DND-41 (cell line): ENCODE data around the gene SRSF10.

Experiments
- ATAC-seq: fragments of 200-7000 bp; cut with Tn5 transposase; 3 replicates; pipeline ENCODE4 v1.9.1; 2021; ENCODE audit warnings: low read depth; ENCODE audit not compliant: insufficient read depth
- DNase-seq: peaks from one replicate; pipeline ENCODE4 v3.0.0-alpha.2; 2020
- H2AFZ ChIP-seq: 2 replicates; pipeline ENCODE4 v1.6.0; 2012; ENCODE audit warnings: low read depth, low read length
- H3K27ac ChIP-seq: 2 replicates; pipeline ENCODE4 v1.5.1; 2012; ENCODE audit warnings: low read length, inconsistent platforms
- H3K27me3 ChIP-seq: fragments of 200-600 bp; sonication (generic); 2 replicates; pipeline ENCODE4 v1.6.0; 2012; ENCODE audit warnings: low read length, mild to moderate bottlenecking, inconsistent platforms; ENCODE audit not compliant: insufficient read depth, poor library complexity
- H3K36me3 ChIP-seq: 2 replicates; pipeline ENCODE4 v1.5.1; 2012; ENCODE audit warnings: low read length, inconsistent platforms; ENCODE audit not compliant: insufficient read depth
- H3K4me1 ChIP-seq: 2 replicates; pipeline ENCODE4 v1.5.1; 2012; ENCODE audit warnings: mild to moderate bottlenecking, low read length; ENCODE audit not compliant: insufficient read depth
- H3K4me2 ChIP-seq: 2 replicates; pipeline ENCODE4 v1.6.0; 2012; ENCODE audit warnings: mild to moderate bottlenecking, moderate library complexity, low read length, inconsistent platforms; ENCODE audit not compliant: insufficient read depth
- H3K4me3 ChIP-seq, 2 experiments: fragments of 200-600 bp in 1 of 2; shearing (Covaris generic) in 1 of 2; 2 replicates each; pipeline ENCODE4 v1.5.1; 2012 to 2016; ENCODE audit warnings: inconsistent platforms in 2 of 2, low read length in 2 of 2, mild to moderate bottlenecking in 2 of 2, low read depth in 1 of 2, moderate library complexity in 1 of 2
- H3K79me2 ChIP-seq: 2 replicates; pipeline ENCODE4 v1.6.0; 2012; ENCODE audit warnings: low read length, inconsistent platforms; ENCODE audit not compliant: insufficient read depth
- H3K9ac ChIP-seq: 2 replicates; pipeline ENCODE4 v1.6.0; 2012; ENCODE audit warnings: low read depth, mild to moderate bottlenecking, inconsistent platforms, low read length, moderate library complexity
- H3K9me3 ChIP-seq: 2 replicates; pipeline ENCODE4 v1.5.1; 2012; ENCODE audit warnings: low read length, moderate library complexity, mild to moderate bottlenecking, inconsistent platforms; ENCODE audit not compliant: insufficient read depth, severe bottlenecking
- H4K20me1 ChIP-seq: 2 replicates; pipeline ENCODE4 v1.6.0; 2012; ENCODE audit warnings: low read length; ENCODE audit not compliant: insufficient read depth
- EZH2 ChIP-seq: IDR thresholded peaks from 3 replicates; pipeline ENCODE4 v1.6.1; 2012; ENCODE audit warnings: borderline replicate concordance, low read depth, mild to moderate bottlenecking, moderate library complexity, low read length, inconsistent platforms; ENCODE audit not compliant: severe bottlenecking
- TF ChIP-seq, protein P1 (sequence below): IDR thresholded peaks from 2 replicates; pipeline ENCODE4 v1.5.1; 2012; ENCODE audit warnings: borderline replicate concordance, low read length, moderate library complexity, mild to moderate bottlenecking; ENCODE audit not compliant: poor library complexity, severe bottlenecking; ENCODE audit errors: extremely low read depth

Gene SRSF10

GRCh38 chr1:24003331-24003972, 23.3 kb upstream of the SRSF10 start:
- TF ChIP-seq, protein P1, sequence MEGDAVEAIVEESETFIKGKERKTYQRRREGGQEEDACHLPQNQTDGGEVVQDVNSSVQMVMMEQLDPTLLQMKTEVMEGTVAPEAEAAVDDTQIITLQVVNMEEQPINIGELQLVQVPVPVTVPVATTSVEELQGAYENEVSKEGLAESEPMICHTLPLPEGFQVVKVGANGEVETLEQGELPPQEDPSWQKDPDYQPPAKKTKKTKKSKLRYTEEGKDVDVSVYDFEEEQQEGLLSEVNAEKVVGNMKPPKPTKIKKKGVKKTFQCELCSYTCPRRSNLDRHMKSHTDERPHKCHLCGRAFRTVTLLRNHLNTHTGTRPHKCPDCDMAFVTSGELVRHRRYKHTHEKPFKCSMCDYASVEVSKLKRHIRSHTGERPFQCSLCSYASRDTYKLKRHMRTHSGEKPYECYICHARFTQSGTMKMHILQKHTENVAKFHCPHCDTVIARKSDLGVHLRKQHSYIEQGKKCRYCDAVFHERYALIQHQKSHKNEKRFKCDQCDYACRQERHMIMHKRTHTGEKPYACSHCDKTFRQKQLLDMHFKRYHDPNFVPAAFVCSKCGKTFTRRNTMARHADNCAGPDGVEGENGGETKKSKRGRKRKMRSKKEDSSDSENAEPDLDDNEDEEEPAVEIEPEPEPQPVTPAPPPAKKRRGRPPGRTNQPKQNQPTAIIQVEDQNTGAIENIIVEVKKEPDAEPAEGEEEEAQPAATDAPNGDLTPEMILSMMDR = no peak
- no peak for TF ChIP-seq EZH2
- no peak overlapping the region for H3K4me2 ChIP-seq
- peaks cover 2% of the 10 kb centered on the region for H3K27me3 ChIP-seq
- H3K27ac ChIP-seq = no peak overlapping the region
- no peak overlapping the region for H2AFZ ChIP-seq
- H3K4me1 ChIP-seq = no peaks in the 10 kb centered on the region
- H3K9ac ChIP-seq = no peak overlapping the region
- H3K4me3 ChIP-seq = no peak overlapping the region
- DNase-seq (peak; percentile 17), ATAC-seq (peak; percentile 63; the same call in 2 of the 3 replicates)
- H3K79me2 ChIP-seq = no peaks in the 10 kb centered on the region
- H3K36me3 ChIP-seq = no peaks in the 10 kb centered on the region
- H4K20me1 ChIP-seq = no peaks in the 10 kb centered on the region
- H3K9me3 ChIP-seq = no peaks in the 10 kb centered on the region

DNA sequence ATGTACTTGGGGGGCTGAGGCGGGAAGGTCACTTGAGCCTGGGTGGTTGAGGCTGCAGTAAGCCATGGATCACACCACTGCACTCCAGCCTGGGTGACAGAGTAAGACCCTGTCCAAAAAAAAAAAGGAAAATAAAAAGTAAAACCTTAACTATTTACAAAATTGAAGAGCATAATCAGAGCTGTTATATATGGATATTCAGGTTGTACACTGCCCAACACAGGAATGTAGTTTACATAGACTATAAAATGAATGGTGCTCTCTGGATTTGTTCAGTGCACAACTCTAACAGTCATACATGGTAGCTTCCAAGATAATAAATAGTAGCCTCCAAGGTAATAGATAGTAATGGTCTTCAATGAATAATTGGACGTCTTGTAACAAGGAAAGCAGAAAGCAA, 22.6 kb upstream of the SRSF10 start:
- Histone ChIP-seq H3K79me2 (no peaks in the 10 kb centered on the region), H3K4me2 (no peak overlapping the region), H2AFZ (no peak overlapping the region), H3K27ac (no peak overlapping the region), H4K20me1 (no peaks in the 10 kb centered on the region), H3K4me3 (no peak overlapping the region), H3K27me3 (peaks cover 2% of the 10 kb centered on the region), H3K36me3 (no peaks in the 10 kb centered on the region), H3K4me1 (no peaks in the 10 kb centered on the region), H3K9me3 (no peaks in the 10 kb centered on the region), H3K9ac (no peak overlapping the region)
- no peak for TF ChIP-seq EZH2
- TF ChIP-seq, protein P1 = no peak
- no peak for ATAC-seq
- no peak for DNase-seq

GRCh38 chr1:23999156-23999671, 19.1 kb upstream of the SRSF10 start:
- no peak overlapping the region for H2AFZ ChIP-seq
- no peak overlapping the region for H3K9ac ChIP-seq
- no peak overlapping the region for H3K4me3 ChIP-seq
- peaks cover 2% of the 10 kb centered on the region for H3K27me3 ChIP-seq
- DNase-seq (no peak), ATAC-seq (no peak)
- TF ChIP-seq, protein P1 = no peak
- no peak for TF ChIP-seq EZH2
- H3K79me2 ChIP-seq = no peaks in the 10 kb centered on the region
- H4K20me1 ChIP-seq = no peaks in the 10 kb centered on the region
- H3K27ac ChIP-seq = no peak overlapping the region
- H3K4me1 ChIP-seq = no peaks in the 10 kb centered on the region
- no peaks in the 10 kb centered on the region for H3K36me3 ChIP-seq
- H3K9me3 ChIP-seq = no peaks in the 10 kb centered on the region
- no peak overlapping the region for H3K4me2 ChIP-seq
